Uterus (tissue), 4 donors: ENCODE results near the gene CYP2A7. TPM values are rescaled to one million over a fixed set of nuclear protein-coding genes. Genes with fewer than 3 reads are reported as not detected.
"Not testable (repeated sequence)": the region's sequence is repeated elsewhere in the genome, so short reads cannot be mapped to it uniquely, and the experiment has no call there.

Source experiments
- DNase-seq, 2 donors: peaks; one replicate each; pipeline ENCODE4 v3.0.0-alpha.2; 2019 to 2020
- H3K27ac ChIP-seq, 2 donors: fragments of 200-600 bp; sonication (generic); 1 replicate in 1 of 2; 2 replicates in 1 of 2; pipeline ENCODE4 v1.5.1; 2016 to 2018
- H3K27me3 ChIP-seq, 2 donors: fragments of 200-600 bp; sonication (generic); one replicate each; pipeline ENCODE4 v1.5.1; 2018 to 2019; ENCODE audit warnings: control low read depth in 1 of 2
- H3K36me3 ChIP-seq, 2 donors: fragments of 200-600 bp; sonication (generic); one replicate each; pipeline ENCODE4 v1.5.1; 2019; ENCODE audit warnings: control low read depth in 1 of 2
- H3K4me1 ChIP-seq, 2 donors: fragments of 200-600 bp; sonication (generic); one replicate each; pipeline ENCODE4 v1.5.1; 2018 to 2019; ENCODE audit warnings: control low read depth in 1 of 2
- H3K4me3 ChIP-seq, 2 donors: fragments of 200-600 bp; sonication (generic); 1 replicate in 1 of 2; 2 replicates in 1 of 2; pipeline ENCODE4 v1.5.1; 2018 to 2019; ENCODE audit warnings: mild to moderate bottlenecking in 1 of 2
- H3K9me3 ChIP-seq, 2 donors: fragments of 200-600 bp; sonication (generic); one replicate each; pipeline ENCODE4 v1.5.1; 2019; ENCODE audit warnings: control low read depth in 1 of 2
- CTCF ChIP-seq, 4 experiments: fragments of 200-600 bp in 2 of 4; fragments of 450-650 bp in 2 of 4; sonication (generic) in 2 of 4; IDR thresholded peaks; one replicate each; pipeline ENCODE4 v1.5.1; 2016 to 2019; ENCODE audit warnings: antibody characterized with exemption in 4 of 4, mild to moderate bottlenecking in 2 of 4, moderate library complexity in 1 of 4
- POLR2A ChIP-seq, 2 donors: fragments of 450-650 bp; IDR thresholded peaks; one replicate each; pipeline ENCODE4 v1.6.1; 2016; ENCODE audit warnings: antibody characterized with exemption in 2 of 2, mild to moderate bottlenecking in 1 of 2, moderate library complexity in 1 of 2
- intact Hi-C: fragments of 100-400 bp; cut with DNase I; formaldehyde crosslinking; loops from one replicate; pipeline ENCODE4 v1.15.1; 2023; ENCODE audit warnings: low total_unique reads
- total RNA-seq, 4 donors: library from RNA; depleted of rRNA in 3 of 4; stranded (reverse); fragments of >200 nt in 3 of 4; gene quantifications; one replicate each; pipeline versions ENCODE4 v1.1.0 to v1.2.4, GENCODE V29; 2014 to 2023
- donor health status: DM: yes; HTN: yes; CAD: no.

CYP2A7 gene
- total RNA-seq, 4 donors from 2014 or later: 2.3 TPM; not detected in 3

DNA sequence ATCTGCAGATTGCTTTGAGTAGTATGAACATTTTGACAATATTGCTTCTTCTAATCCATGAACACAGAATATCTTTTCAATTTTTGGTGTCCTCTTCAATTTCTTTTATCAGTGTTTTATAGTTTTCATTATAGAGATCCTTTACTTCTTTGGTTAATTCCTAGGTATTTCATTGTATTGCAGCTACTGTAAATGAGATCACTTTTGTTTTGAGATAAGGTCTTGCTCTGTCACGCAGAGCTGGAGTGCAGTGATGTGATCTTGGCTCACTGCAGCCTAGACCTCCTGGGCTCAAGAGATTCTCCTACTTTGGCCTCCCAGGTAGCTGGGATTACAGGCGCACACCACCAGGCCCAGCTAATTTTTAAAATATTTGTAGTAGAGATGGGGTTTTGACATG, 9.8 kb downstream of the CYP2A7 start:
- Histone ChIP-seq H3K4me1 (no peaks in the 10 kb centered on the region), H3K9me3 (no peaks in the 10 kb centered on the region), H3K36me3 (no peaks in the 10 kb centered on the region), H3K4me3 (no peak overlapping the region), H3K27ac (no peak overlapping the region), H3K27me3 (no peaks in the 10 kb centered on the region)
- no peak for DNase-seq
- TF ChIP-seq CTCF (IDR thresholded peaks at IDR 0.05) (no peak), POLR2A (IDR thresholded peaks at IDR 0.05) (no peak)
- intact Hi-C loops: no loop called here

GRCh38 chr19:40867701-40868100, 14.3 kb downstream of the CYP2A7 start:
- intact Hi-C loops: no loop called here
- no peaks in the 10 kb centered on the region for H3K27me3 ChIP-seq
- H3K4me1 ChIP-seq: no peaks in the 10 kb centered on the region

DNA sequence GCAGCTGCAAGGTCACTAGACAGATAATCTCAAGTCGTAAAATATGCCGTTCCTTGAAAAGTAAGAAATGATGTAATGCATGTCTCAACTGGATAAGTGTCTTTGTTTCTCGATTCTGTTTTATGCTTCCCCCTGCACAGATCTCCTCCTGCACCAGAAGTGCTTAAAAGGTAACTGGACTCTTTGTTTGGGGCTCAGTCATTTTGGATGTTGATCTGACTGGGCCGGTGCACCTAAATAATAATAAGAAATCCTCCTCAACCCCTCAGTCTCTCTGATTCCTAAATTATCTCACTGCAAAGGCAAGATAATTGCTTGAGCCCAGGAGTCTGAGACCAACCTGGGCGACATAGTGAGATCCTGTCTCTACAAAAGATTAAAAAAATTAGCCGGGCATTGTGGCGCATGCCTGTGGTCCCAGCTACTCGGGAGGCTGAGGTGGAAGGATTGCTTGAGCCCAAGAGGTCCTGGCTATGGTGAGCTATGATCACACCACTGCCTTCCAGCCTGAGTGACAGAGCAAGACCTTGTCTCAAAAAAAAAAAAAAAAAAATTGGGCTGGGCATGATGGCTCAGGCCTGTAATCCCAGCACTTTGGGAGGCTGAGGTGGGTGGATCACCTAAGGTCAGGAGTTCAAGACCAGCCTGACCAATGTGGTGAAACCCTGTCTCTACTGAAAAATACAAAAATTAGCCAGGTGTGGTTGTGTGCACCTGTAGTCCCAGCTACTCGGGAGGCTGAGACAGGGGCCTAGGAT, 17.1 kb downstream of the CYP2A7 start:
- not testable (repeated sequence) for DNase-seq

More at GRCh38 chr19:40867701-40868100, 14.3 kb downstream of the CYP2A7 start:
- TF ChIP-seq CTCF (IDR thresholded peaks at IDR 0.05) (no peak), POLR2A (IDR thresholded peaks at IDR 0.05) (no peak)
- no peak for DNase-seq
- Histone ChIP-seq H3K36me3 (no peaks in the 10 kb centered on the region), H3K27ac (no peak overlapping the region), H3K9me3 (no peaks in the 10 kb centered on the region), H3K4me3 (no peak overlapping the region)

GRCh38 chr19:40862785-40863184, 19.2 kb downstream of the CYP2A7 start:
- intact Hi-C loops: no loop called here
- H3K4me1 ChIP-seq: no peaks in the 10 kb centered on the region
- TF ChIP-seq CTCF (IDR thresholded peaks at IDR 0.05) (no peak), POLR2A (IDR thresholded peaks at IDR 0.05) (no peak)
- H3K4me3 ChIP-seq: no peak overlapping the region
- DNase-seq: no peak
- H3K27ac ChIP-seq: peak overlapping the region in 1 of 2 donors; percentile 3
- no peaks in the 10 kb centered on the region for H3K27me3 ChIP-seq
- no peaks in the 10 kb centered on the region for H3K36me3 ChIP-seq
- no peaks in the 10 kb centered on the region for H3K9me3 ChIP-seq

More for the DNA sequence above, 17.1 kb downstream of the CYP2A7 start:
- H3K9me3 ChIP-seq, H3K4me3 ChIP-seq, H3K27me3 ChIP-seq, H3K36me3 ChIP-seq, H3K4me1 ChIP-seq, intact Hi-C loops: not testable (repeated sequence)
- peak overlapping the region in 1 of 2 donors; percentile 30 for H3K27ac ChIP-seq

DNA sequence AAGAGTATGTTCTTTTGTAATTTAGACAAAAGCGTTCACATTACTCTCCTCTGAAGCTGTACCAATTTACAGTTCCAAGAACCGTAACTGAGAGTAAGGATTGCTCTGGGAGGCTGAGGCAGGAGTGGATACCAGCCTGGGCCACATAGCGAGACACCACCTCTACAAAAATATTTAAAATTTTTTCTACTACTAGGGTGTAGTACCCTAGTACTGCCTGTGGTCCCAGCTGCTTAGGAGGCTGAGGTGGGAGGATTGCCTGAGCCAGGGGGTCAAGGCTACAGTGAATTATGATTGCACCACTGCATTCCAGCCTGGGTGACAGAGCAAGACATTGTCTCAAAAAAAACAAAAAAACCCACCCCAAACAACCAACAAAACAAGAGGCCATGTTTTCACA, 19.7 kb downstream of the CYP2A7 start:
- H3K4me1 ChIP-seq: no peaks in the 10 kb centered on the region
- H3K36me3 ChIP-seq: no peaks in the 10 kb centered on the region
- no peaks in the 10 kb centered on the region for H3K27me3 ChIP-seq
- no peak overlapping the region for H3K4me3 ChIP-seq
- no peaks in the 10 kb centered on the region for H3K9me3 ChIP-seq
- TF ChIP-seq POLR2A (IDR thresholded peaks at IDR 0.05): no peak
- TF ChIP-seq CTCF (IDR thresholded peaks at IDR 0.05): no peak
- intact Hi-C loops: no loop called here
- H3K27ac ChIP-seq: no peak overlapping the region
- no peak for DNase-seq
